ENCODE data around the gene HKDC1.
"Not testable (repeated sequence)": the region's sequence is repeated elsewhere in the genome, so short reads cannot be mapped to it uniquely, and the experiment has no call there.

Gene HKDC1, protein sequence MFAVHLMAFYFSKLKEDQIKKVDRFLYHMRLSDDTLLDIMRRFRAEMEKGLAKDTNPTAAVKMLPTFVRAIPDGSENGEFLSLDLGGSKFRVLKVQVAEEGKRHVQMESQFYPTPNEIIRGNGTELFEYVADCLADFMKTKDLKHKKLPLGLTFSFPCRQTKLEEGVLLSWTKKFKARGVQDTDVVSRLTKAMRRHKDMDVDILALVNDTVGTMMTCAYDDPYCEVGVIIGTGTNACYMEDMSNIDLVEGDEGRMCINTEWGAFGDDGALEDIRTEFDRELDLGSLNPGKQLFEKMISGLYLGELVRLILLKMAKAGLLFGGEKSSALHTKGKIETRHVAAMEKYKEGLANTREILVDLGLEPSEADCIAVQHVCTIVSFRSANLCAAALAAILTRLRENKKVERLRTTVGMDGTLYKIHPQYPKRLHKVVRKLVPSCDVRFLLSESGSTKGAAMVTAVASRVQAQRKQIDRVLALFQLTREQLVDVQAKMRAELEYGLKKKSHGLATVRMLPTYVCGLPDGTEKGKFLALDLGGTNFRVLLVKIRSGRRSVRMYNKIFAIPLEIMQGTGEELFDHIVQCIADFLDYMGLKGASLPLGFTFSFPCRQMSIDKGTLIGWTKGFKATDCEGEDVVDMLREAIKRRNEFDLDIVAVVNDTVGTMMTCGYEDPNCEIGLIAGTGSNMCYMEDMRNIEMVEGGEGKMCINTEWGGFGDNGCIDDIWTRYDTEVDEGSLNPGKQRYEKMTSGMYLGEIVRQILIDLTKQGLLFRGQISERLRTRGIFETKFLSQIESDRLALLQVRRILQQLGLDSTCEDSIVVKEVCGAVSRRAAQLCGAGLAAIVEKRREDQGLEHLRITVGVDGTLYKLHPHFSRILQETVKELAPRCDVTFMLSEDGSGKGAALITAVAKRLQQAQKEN

DNA sequence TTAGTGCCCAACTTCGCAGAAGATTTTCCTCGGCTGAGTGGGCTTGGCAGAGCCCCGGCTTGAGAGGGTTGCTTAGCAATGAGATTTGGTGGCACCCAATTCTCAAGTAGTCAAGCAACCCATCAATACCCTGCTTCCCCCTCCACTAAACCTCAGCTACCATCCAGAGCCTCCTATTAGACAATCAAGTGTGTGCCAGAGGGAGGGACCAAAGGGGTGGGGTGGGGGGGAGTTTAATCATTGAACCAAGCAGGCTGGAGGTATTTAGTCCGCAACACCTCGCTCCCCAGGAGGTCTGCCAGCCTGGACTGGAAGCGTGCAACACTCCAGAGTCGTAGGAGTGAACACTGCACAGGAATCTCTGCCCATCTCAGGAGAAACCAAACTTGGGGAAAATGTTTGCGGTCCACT lies at the start of gene HKDC1:
TSS of gene HKDC1 (plus strand) at position 292 of the 411 bp plus-strand sequence. CDS start at position 396, 104 bp downstream.
- DNase-seq (ENCODE audit: low read depth in 2 of 2) = no peak

DNA sequence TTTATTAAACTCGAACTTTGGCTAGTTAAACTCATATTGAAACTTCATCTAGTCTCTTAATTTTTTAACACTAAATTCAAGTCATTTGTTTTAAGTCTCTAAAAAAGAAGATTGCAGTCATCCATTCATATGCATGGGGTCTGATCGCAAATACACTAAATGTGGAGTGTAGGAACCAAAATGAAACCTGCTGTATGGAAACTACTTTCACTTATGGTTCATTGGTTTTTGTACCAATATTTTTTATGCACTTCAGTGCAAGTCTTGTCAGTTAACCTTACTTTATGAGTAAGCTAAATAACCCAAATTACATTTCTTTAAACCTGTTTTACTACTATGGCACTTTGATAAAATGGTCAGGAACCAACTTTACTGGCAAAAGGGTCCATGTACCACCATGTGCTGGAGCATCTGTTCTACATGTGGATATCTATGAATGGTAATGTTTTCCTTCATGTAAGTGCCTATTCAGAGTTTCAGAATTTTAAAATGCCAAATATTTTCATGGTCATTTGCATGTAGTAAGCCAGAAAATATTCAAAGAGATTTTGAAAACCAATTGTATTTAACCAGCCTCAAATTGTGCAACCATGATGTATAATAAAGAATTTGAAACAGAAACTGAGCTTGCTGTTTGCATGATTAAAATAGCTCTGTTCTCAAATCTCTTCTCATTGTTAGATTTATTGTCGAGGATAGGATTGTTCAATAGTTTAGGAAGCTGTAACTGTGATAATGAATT lies 47.7 kb upstream of the HKDC1 start:
- DNase-seq (ENCODE audit: low read depth in 2 of 2) = no peak

DNA sequence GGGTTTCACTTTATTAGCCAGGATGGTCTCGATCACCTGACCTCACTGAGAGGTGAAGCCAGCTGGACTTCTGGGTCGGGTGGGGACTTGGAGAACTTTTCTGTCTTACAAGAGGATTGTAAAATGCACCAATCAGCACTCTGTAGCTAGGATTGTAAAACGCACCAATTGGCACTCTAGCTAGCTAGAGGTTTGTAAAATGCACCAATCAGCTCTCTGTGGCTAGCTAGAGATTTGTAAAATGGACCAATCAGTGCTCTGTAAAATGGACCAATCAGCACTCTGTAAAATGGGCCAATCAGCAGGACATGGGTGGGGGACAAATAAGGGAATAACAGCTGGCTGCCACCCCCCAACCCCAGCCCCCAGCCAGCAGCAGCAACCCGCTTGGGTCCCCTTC lies 44.8 kb upstream of the HKDC1 start:
- not testable (repeated sequence) for DNase-seq (ENCODE audit: low read depth in 2 of 2)

DNA sequence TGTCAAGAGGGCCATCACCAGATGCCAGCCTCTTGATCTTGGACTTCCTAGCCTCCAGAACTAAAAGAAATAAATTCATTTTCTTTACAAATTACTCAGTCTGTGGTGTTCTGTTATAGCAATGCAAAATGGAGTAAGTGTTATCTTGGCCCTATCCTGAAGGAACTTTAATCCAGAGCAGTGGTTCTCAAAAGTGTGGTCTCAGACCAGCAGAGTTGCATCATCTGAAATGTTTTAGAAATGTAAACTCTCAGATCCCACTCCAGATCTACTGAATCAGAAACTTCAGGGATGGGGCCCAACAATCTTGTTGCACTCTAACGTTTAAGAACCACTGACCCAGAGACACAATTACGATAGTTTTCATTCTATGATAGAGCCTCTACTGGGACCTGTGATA lies 43.3 kb upstream of the HKDC1 start:
- DNase-seq (ENCODE audit: low read depth in 2 of 2) = no peak

DNA sequence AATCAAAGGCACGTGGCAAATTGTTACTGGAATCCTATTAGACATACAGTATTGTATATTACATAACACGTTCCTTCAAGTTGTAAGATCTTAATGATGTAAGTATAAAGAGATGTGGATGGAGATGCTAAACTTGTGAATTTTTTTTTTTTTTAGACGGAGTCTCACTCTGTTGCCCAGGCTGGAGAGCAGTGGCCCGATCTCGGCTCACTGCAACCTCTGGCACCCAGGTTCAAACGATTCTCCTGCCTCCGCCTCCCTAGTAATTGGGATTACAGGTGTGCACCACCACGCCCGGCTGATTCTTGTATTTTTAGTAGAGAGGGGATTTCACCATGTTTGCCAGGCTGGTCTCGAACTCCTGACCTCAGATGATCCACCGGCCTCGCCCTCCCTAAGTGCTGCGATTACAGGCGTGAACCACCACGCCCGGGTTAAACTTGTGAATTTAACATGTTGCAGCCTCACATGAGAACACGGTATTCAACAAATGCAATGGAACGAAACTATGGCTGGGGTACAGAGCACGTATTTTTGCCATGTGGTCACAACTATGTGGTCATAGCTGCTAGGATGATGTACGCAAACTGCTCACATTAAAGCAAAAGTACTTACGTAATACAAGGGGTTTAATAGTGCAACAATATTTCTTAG lies 40.9 kb upstream of the HKDC1 start:
- no peak for DNase-seq (ENCODE audit: low read depth in 2 of 2)

DNA sequence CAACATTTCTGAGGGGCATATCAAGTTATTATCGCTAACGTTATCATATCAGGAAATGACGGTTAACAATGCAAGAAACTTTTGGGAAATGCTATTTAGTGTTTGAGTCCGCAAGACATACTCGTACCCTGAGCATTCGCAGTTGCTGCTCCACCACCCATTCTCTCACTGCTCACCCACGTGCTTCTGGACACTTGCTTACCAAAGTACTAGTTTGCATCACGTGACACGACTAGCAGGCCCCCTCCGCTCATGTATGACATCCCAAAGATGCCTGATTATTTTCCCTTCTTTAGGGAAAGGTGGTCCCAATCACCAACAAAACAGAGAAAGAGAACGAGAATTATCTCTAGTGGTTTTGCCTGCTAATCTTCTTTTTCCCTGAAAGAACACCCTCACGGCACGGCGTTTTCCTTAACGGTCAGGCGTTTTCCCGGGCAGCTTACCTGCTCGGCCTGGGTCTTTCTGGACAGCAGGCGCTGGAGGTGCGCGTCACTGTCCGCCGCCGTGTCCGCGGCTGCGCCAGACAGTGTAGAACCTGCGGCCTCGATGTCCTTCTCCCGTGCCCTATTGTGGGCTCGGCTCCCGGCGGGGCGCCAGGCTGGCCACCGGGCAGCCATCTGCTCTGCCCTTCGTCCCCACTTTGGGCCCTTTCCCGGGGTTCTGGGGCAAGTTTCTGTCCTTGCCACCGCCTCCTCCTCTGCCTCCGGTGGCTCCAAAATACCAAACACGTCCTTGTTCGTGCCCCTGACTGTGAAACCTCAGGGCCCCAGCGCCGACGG lies 40.2 kb upstream of the HKDC1 start, which contains the start of gene SUPV3L1:
TSS of gene SUPV3L1 (plus strand) at position 492 of the 782 bp plus-strand sequence. CDS start at position 550, 58 bp downstream.
- DNase-seq (ENCODE audit: low read depth in 2 of 2) = peak; percentile 80 to 83

DNA sequence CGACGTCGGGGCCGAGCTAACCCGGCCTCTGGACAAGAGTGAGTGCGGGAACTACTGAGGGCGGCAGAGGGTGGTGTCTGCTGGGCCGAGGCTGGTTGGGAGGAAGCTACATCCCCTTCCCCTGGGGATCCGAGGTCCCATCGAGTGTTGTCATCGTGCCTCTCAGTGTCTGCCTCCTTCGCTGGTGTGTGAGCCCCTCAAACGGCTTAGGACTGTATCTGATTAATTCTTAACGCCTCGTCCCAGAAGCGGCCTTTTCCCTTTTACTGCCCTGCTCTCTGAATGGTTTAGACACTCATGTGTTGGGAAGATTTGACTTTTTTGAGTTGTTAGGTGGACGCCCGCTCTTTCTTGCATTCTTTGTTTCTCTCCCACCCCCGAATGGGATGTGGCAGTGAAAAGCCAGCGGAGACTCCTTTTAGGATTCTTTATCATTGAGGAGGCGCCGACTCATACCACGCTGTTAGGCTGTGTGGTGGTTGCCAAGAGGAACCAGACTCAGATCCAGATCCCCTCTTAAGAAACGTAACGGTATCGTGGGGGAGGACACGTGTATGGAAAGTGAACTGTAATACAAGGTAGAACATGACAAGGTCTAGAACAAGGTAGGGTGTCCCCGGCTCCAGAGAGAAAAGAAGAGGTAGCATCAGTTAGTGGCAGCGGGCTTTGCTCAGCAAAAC lies 39.5 kb upstream of the HKDC1 start:
- no peak for DNase-seq (ENCODE audit: low read depth in 2 of 2)

DNA sequence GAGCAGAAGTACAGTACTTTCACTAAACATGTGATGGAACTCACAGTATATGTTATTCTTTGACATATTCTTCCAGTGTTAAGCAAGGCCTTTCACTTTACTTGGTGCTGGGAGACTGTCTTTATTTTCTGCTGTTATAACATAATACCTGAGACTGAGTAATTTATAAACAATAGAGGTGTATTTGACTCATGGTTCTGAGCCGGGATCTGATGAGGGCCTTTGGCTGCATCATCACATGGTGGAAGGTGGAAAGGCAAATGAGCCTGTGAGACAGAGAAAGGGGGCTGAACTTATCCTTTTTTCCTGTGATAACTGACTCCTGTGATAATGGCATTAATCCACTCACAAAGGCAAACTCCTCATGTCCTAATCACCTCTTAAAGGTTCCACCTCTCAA lies 38.7 kb upstream of the HKDC1 start:
- DNase-seq (ENCODE audit: low read depth in 2 of 2) = no peak

DNA sequence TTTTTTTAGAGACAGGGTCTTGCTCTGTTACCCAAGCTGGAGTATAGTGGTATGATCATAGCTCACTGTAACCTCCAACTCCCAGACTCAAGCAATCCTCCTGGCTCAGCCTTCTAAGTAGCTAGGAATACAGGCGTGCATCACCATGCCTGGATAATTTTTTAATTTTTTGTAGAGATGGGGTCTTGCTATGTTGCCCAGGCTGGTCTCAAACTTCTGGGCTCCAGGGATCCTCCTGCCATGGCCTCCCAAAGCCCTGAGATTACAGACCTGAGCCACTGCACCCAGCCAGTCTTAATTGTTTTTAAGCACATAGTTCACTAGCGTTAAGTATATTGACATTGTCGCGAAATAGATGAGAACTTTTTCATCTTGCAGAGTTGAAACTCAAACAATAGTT lies 38.1 kb upstream of the HKDC1 start:
- no peak for DNase-seq (ENCODE audit: low read depth in 2 of 2)

DNA sequence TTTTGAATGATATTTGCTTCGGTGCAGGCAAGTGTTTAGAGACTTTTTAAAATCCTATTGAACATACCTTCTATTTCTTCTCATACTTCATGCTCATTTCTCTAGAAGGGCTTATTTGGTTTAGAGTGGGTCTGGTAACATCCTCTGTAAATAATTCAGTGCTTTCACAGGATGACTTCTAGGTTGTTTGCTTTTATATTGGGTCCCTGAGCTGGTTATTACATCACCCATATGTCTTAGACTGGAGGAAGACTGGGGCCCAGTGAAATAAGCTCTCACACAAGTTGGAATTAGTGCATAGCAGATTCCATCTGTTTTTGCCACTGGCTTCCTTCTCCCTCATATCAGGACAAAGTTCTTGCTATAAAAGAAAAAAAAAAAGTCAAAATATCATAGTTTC lies 33.6 kb upstream of the HKDC1 start:
- no peak for DNase-seq (ENCODE audit: low read depth in 2 of 2)

DNA sequence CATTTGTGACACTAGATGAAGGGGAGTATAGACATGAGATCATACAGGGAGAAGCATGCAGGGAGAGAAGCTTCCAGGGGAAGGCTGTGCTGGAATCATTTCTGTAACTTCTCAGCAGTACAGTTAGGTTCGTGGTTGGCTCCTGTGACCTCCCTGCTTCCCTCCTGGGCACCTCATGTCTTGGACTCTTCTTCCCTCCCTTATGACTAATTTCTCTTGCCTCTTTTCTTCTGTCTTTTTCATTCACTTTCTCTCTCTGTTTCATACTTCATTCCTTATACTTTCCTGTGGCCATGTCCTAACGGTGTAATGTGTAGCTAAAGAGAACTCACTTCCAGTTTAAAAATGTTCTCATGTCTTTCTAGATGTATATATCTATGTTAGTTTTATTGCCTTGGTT lies 19.1 kb upstream of the HKDC1 start:
- no peak for DNase-seq (ENCODE audit: low read depth in 2 of 2)

DNA sequence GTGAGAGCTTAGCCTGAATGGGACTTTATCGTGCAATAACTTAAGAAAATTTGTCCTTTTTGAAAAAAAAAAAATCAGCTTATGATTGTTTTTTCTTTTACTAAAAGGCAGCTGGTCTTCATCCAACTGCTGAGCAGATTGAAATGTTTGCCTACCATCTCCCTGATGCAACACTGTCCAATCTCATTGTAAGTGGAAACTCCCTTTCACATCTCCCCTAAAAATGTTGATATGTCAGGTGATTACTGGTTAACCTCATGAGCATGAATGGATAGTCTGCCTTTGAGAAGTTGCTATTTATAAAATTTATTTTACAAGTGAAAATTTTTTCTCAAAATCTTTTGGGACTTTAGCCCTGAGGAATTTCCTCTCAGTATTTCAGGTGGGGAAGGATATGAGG lies 17.8 kb upstream of the HKDC1 start:
- no peak for DNase-seq (ENCODE audit: low read depth in 2 of 2)

DNA sequence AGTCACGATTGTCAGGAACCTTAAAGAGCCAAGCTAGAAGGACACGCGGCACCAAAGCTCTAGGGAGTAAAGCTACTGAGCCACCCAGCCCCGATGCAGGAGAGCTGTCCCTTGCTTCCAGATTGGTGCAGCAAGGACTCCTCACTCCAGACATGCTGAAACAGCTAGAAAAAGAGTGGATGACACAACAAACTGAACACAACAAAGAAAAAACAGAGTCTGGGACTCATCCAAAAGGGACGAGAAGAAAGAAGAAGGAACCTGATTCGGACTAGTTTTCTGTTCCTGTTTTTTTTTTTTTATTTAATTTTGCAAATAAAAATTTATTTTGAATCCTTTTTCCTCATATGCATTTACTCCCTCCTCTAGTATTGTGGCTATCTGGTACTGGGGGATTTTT lies 11.4 kb upstream of the HKDC1 start:
- no peak for DNase-seq (ENCODE audit: low read depth in 2 of 2)

DNA sequence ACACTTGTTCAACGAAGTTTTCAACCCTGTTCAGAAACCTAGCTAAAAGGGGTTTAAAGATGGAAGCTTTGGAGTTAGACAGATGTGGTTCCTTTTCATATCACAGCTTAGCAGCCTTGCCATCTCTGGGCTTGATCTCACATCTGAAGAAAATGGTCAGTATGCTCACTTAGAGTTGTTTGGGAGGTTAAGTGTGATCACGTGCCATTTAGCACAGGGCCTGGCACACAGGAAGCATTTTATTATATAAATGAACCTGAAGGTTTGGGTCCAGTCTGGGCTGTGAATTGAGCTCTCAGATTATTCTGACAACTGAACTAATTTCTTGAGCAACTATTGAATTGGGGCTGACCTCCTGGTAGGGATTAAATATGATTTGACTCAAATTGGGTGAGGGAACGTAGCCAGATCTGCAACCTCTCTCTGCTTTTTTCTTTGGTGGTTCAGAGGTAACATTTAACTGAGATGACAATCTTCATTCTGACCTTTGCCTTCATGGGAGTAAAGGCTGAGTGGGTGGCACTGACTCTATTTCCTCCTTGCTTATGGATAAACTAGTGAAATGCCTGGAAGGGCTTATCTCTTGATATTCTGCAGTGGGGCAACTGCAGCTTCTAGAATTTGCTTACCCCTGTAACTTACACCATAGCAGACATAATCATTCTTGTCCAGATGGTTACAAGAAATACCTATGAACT lies 10.2 kb upstream of the HKDC1 start:
- DNase-seq (ENCODE audit: low read depth in 2 of 2) = no peak

DNA sequence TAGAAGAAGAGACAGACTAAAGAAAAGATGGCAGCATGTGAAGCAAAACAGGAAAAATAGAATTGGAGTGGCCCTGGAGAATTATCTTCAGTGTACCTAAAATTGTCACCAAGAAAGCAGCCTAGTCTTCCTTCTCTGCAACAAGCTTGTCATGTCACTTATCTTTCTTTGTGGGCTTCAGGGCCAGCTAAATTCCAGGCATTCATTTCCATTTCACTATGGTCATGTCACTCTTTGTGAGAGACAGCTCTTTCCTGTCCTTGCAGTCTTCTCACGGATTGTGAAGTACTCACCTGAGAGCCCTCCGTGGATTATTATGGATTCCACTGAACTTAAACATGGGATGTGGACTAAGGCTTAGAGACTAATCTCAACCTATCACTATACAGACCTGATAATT lies 9.0 kb upstream of the HKDC1 start:
- DNase-seq (ENCODE audit: low read depth in 2 of 2) = no peak

DNA sequence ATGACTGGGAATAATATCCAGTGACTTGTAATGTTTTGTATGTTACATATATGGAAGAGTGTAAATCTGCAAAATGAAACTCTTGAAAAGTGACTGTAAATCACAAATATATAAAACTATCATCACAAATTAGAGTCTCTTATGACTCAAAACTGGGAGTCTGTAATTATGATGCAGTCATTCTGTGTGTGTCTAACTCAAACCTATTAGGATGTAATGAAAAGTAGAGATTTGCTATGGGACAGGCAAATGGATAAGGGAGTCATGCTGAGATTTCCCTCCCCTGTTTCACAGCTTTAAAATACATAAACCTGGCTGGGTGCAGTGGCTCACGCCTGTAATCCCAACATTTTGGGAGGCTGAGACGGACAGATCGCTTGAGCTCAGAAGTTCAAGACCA lies 8.6 kb upstream of the HKDC1 start:
- DNase-seq (ENCODE audit: low read depth in 2 of 2) = no peak

DNA sequence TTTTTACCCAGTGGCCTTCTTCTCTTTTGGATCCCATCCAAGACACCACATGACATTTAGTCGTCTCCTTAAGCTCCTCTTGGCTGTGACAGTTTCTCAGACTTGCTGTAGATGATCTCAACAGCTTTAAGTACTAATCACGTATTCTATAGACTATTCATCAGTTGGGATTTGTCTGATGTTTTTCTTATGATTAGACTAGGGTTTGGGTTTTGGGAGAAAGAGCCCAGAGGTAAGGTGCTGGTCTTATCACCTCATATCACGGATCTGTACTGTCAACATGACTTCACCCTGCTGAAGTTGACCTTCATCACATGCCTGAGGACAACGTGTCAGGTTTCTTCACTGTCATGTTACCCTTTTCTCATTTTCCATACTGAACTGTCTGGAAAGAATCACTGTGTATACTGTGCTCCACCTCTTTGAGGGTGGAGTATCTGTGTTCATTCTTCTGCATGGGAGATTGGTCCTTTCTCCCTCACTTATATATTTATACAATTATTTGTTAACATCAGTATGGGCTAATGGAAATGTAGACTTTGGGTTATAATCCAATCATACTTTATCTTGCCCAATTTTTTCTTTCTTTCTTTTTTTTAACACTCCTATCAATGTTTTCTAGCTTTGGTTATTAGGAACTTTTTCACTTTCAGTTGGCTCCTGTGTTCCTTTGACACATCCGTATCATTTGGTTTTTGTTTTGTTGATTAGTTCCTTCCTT lies 6.4 kb upstream of the HKDC1 start:
- no peak for DNase-seq (ENCODE audit: low read depth in 2 of 2)

DNA sequence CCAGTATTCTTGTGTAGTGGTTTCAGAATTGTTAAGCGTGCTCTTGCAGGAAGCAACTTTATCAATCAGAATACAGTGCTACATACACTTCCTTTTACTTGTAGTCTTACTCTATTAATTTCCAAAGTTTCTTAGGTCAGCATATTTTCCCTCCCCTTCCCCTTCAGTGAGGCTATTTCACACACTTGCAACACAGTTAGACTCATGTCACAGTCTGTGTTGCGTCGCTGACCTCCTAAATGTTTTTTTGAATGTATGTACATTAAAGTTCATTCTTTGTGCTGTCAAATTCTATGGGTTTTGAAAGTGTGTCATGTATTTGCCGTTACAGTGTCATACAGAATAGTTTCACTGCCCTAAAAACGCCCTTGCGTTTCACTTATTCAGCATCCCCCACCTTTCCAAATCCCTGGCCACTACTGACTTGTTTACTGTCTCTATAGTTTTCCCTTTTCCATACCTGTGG lies 5.4 kb upstream of the HKDC1 start:
- DNase-seq (ENCODE audit: low read depth in 2 of 2) = no peak

Measured in stimulated activated CD4-positive, alpha-beta T cell treated with anti-CD3 and anti-CD28 coated beads, Interleukin-15, amount 100 ng/mL, for 48 hours (primary cell).